ENCODE results near the gene TP63. TPM values are rescaled to one million over a fixed set of nuclear protein-coding genes. Genes with fewer than 3 reads are reported as not detected.

TP63 gene
- total RNA-seq, 1 donor from 2014 or later, result 25.9 TPM

- Mint-ChIP-seq H3K9me3 (no peaks in the 10 kb centered on the region), H3K4me3 (no peak overlapping the region), H3K27ac (no peak overlapping the region), H3K4me1 (peaks cover 2% of the 10 kb centered on the region), H3K27me3 (ENCODE audit: low read depth) (no peaks in the 10 kb centered on the region), H3K36me3 (peaks cover 3% of the 10 kb centered on the region)
- DNase-seq (ENCODE audit: low spot score in 2 of 2, unreplicated experiment in 2 of 2), result no peak
- TF ChIP-seq, protein P1, sequence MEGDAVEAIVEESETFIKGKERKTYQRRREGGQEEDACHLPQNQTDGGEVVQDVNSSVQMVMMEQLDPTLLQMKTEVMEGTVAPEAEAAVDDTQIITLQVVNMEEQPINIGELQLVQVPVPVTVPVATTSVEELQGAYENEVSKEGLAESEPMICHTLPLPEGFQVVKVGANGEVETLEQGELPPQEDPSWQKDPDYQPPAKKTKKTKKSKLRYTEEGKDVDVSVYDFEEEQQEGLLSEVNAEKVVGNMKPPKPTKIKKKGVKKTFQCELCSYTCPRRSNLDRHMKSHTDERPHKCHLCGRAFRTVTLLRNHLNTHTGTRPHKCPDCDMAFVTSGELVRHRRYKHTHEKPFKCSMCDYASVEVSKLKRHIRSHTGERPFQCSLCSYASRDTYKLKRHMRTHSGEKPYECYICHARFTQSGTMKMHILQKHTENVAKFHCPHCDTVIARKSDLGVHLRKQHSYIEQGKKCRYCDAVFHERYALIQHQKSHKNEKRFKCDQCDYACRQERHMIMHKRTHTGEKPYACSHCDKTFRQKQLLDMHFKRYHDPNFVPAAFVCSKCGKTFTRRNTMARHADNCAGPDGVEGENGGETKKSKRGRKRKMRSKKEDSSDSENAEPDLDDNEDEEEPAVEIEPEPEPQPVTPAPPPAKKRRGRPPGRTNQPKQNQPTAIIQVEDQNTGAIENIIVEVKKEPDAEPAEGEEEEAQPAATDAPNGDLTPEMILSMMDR (IDR thresholded peaks at IDR 0.05; ENCODE audit: unreplicated experiment), result no peak
Measured at GRCh38 chr3:189896533-189896932, 265.3 kb downstream of the TP63 start.

DNA sequence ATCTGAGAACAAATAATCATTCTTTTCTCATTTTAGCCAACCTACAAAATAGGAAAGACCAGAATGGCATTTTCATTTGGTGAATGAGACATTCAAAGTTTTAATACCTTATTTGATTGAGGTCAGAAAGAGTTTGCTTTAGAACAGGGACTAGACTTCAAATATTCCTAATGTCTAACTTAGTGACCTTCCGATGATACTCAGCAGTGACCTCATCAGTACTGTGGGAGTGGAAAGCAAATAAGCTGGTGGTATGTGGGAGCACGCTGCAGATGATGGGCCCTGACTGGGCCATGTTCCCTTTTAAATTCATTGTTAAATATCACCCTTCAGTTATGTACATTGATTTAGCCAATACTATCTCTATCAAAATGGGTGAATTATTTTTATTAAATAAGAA lies 266.2 kb downstream of the TP63 start:
- Mint-ChIP-seq H3K4me1 (peaks cover 2% of the 10 kb centered on the region), H3K36me3 (peaks cover 2% of the 10 kb centered on the region), H3K4me3 (no peak overlapping the region), H3K27ac (no peak overlapping the region), H3K27me3 (ENCODE audit: low read depth) (no peaks in the 10 kb centered on the region), H3K9me3 (no peaks in the 10 kb centered on the region)
- no peak for DNase-seq (ENCODE audit: low spot score in 2 of 2, unreplicated experiment in 2 of 2)
- TF ChIP-seq, protein P1 (IDR thresholded peaks at IDR 0.05; ENCODE audit: unreplicated experiment), result no peak

- DNase-seq (ENCODE audit: low spot score in 2 of 2, unreplicated experiment in 2 of 2), result no peak
- H3K27me3 Mint-ChIP-seq (ENCODE audit: low read depth), result no peaks in the 10 kb centered on the region
- H3K4me3 Mint-ChIP-seq, result no peak overlapping the region
- H3K9me3 Mint-ChIP-seq, result no peaks in the 10 kb centered on the region
- H3K36me3 Mint-ChIP-seq, result peaks cover 1% of the 10 kb centered on the region
- H3K27ac Mint-ChIP-seq, result no peak overlapping the region
- peaks cover 2% of the 10 kb centered on the region for H3K4me1 Mint-ChIP-seq
- TF ChIP-seq, protein P1 (IDR thresholded peaks at IDR 0.05; ENCODE audit: unreplicated experiment), result no peak
Measured at GRCh38 chr3:189898559-189899153, 267.5 kb downstream of the TP63 start.

- Mint-ChIP-seq H3K27ac (no peak overlapping the region), H3K4me3 (no peak overlapping the region), H3K27me3 (ENCODE audit: low read depth) (no peaks in the 10 kb centered on the region), H3K36me3 (no peaks in the 10 kb centered on the region), H3K9me3 (no peaks in the 10 kb centered on the region), H3K4me1 (peaks cover 2% of the 10 kb centered on the region)
- TF ChIP-seq, protein P1 (IDR thresholded peaks at IDR 0.05; ENCODE audit: unreplicated experiment), result no peak
- no peak for DNase-seq (ENCODE audit: low spot score in 2 of 2, unreplicated experiment in 2 of 2)
Measured at GRCh38 chr3:189899186-189899585, 268.0 kb downstream of the TP63 start.

DNA sequence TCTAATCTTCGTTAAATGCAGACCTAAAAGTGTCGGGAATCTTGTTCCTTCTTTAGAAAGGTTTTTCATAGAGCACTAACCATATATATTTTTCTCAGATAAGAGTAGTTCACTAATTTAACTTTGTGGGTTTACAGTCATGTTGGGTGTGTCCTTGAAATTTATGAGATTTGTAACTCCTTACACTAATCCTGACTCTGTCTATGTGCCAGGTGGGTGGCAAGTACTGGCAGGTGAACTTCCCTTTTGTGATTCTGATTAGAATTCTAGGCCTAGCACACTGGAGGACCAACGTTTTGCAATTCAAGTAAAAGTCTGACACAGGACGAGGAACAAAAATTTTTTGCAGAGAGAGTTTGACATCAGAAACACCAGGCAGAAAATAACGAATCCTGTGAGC lies 269.4 kb downstream of the TP63 start:
- H3K27ac Mint-ChIP-seq, result no peak overlapping the region
- TF ChIP-seq, protein P1 (IDR thresholded peaks at IDR 0.05; ENCODE audit: unreplicated experiment), result no peak
- no peak overlapping the region for H3K4me3 Mint-ChIP-seq
- no peaks in the 10 kb centered on the region for H3K36me3 Mint-ChIP-seq
- no peaks in the 10 kb centered on the region for H3K27me3 Mint-ChIP-seq (ENCODE audit: low read depth)
- no peaks in the 10 kb centered on the region for H3K9me3 Mint-ChIP-seq
- H3K4me1 Mint-ChIP-seq, result peaks cover 2% of the 10 kb centered on the region
- no peak for DNase-seq (ENCODE audit: low spot score in 2 of 2, unreplicated experiment in 2 of 2)

- no peak overlapping the region for H3K4me3 Mint-ChIP-seq
- no peaks in the 10 kb centered on the region for H3K9me3 Mint-ChIP-seq
- no peak for DNase-seq (ENCODE audit: low spot score in 2 of 2, unreplicated experiment in 2 of 2)
- peaks cover 2% of the 10 kb centered on the region for H3K4me1 Mint-ChIP-seq
- no peak overlapping the region for H3K27ac Mint-ChIP-seq
- H3K36me3 Mint-ChIP-seq, result no peaks in the 10 kb centered on the region
- no peaks in the 10 kb centered on the region for H3K27me3 Mint-ChIP-seq (ENCODE audit: low read depth)
- TF ChIP-seq, protein P1 (IDR thresholded peaks at IDR 0.05; ENCODE audit: unreplicated experiment), result no peak
Measured at GRCh38 chr3:189901481-189901880, 270.3 kb downstream of the TP63 start.

Data from mesothelial cell of epicardium (in vitro differentiated cells).